Neuronal stem cell (in vitro differentiated cells): ENCODE measurements around the gene MAPT.
A peak's percentile ranks its signal among the peaks of the same experiment; 100 is the strongest.

Experiments
- DNase-seq: peaks from one replicate; pipeline ENCODE4 v3.0.0-alpha.2; 2013; ENCODE audit warnings: low spot score
- H2AFZ ChIP-seq: one replicate; pipeline ENCODE4 v1.6.1; 2013; ENCODE audit warnings: mild to moderate bottlenecking, low read length, inconsistent platforms
- H2AK5ac ChIP-seq: 2 replicates; pipeline ENCODE4 v1.6.1; 2013; ENCODE audit warnings: low read depth, mild to moderate bottlenecking, inconsistent platforms, low read length, moderate library complexity, mixed read lengths
- H2BK120ac ChIP-seq: 2 replicates; pipeline ENCODE4 v1.6.1; 2013; ENCODE audit warnings: low read depth, mild to moderate bottlenecking, inconsistent platforms, low read length, moderate library complexity, mixed read lengths
- H2BK12ac ChIP-seq: one replicate; pipeline ENCODE4 v1.6.1; 2013; ENCODE audit warnings: low read length, inconsistent platforms
- H2BK15ac ChIP-seq: 2 replicates; pipeline ENCODE4 v1.6.1; 2013; ENCODE audit warnings: mild to moderate bottlenecking, low read length, inconsistent platforms, mixed read lengths
- H2BK5ac ChIP-seq: one replicate; pipeline ENCODE4 v1.6.1; 2013; ENCODE audit warnings: inconsistent platforms, mild to moderate bottlenecking, low read length, moderate library complexity
- H3K14ac ChIP-seq: one replicate; pipeline ENCODE4 v1.6.1; 2013; ENCODE audit warnings: low read length, inconsistent platforms
- H3K18ac ChIP-seq: 2 replicates; pipeline ENCODE4 v1.6.1; 2013; ENCODE audit warnings: low read length, inconsistent platforms
- H3K23ac ChIP-seq: 2 replicates; pipeline ENCODE4 v1.6.1; 2013; ENCODE audit warnings: low read depth, mild to moderate bottlenecking, mixed read lengths, low read length, inconsistent platforms; ENCODE audit not compliant: poor library complexity
- H3K27ac ChIP-seq: replicated peaks from 3 replicates; pipeline ENCODE4 v1.5.1; 2013; ENCODE audit warnings: low read length, inconsistent platforms
- H3K27me3 ChIP-seq, 3 experiments: 2 replicates each; pipeline ENCODE4 v1.6.1; 2013; ENCODE audit warnings: low read length in 3 of 3, mild to moderate bottlenecking in 2 of 3, inconsistent platforms in 1 of 3, low read depth in 1 of 3, mixed read lengths in 1 of 3, moderate library complexity in 1 of 3; ENCODE audit not compliant: control insufficient read depth in 3 of 3, insufficient read depth in 3 of 3
- H3K36me3 ChIP-seq, 2 donors: replicated peaks in 1 of 2; 2 replicates each; pipeline ENCODE4 v1.6.1; 2013; ENCODE audit warnings: low read length in 2 of 2; ENCODE audit not compliant: control insufficient read depth in 2 of 2, insufficient read depth in 2 of 2
- H3K4ac ChIP-seq: 2 replicates; pipeline ENCODE4 v1.6.1; 2013; ENCODE audit warnings: inconsistent platforms, mild to moderate bottlenecking, low read length, moderate library complexity
- H3K4me1 ChIP-seq, 2 donors: 1 replicate in 1 of 2; 2 replicates in 1 of 2; pipeline ENCODE4 v1.6.1; 2013; ENCODE audit warnings: low read length in 2 of 2, low read depth in 1 of 2; ENCODE audit not compliant: control insufficient read depth in 2 of 2, insufficient read depth in 1 of 2
- H3K4me2 ChIP-seq: one replicate; pipeline ENCODE4 v1.6.1; 2013; ENCODE audit warnings: mild to moderate bottlenecking, low read length, inconsistent platforms; ENCODE audit not compliant: insufficient read depth, poor library complexity, severe bottlenecking
- H3K4me3 ChIP-seq, 2 donors: 2 replicates each; pipeline ENCODE4 v1.5.1; 2013; ENCODE audit warnings: low read length in 2 of 2, mild to moderate bottlenecking in 2 of 2, inconsistent platforms in 1 of 2, moderate library complexity in 1 of 2
- H3K79me1 ChIP-seq: one replicate; pipeline ENCODE4 v1.6.1; 2013; ENCODE audit warnings: low read depth, mild to moderate bottlenecking, inconsistent platforms, low read length, moderate library complexity
- H3K9ac ChIP-seq: one replicate; pipeline ENCODE4 v1.6.1; 2013; ENCODE audit warnings: mild to moderate bottlenecking, low read depth, low read length, inconsistent platforms; ENCODE audit not compliant: poor library complexity
- H3K9me3 ChIP-seq, 2 donors: replicated peaks in 1 of 2; 2 replicates each; pipeline versions ENCODE3 to v1.6.1; 2013; ENCODE audit warnings: low read length in 2 of 2, mild to moderate bottlenecking in 2 of 2, inconsistent platforms in 1 of 2, low read depth in 1 of 2, mixed read lengths in 1 of 2, moderate library complexity in 1 of 2; ENCODE audit not compliant: control insufficient read depth in 2 of 2, insufficient read depth in 1 of 2
- H4K8ac ChIP-seq: one replicate; pipeline ENCODE4 v1.6.1; 2013; ENCODE audit warnings: low read depth, mild to moderate bottlenecking, inconsistent platforms, low read length, moderate library complexity
- H4K91ac ChIP-seq: one replicate; pipeline ENCODE4 v1.6.1; 2013; ENCODE audit warnings: low read length, low read depth, mild to moderate bottlenecking, inconsistent platforms; ENCODE audit not compliant: poor library complexity
- WGBS, 2 donors: extraction: QIAGEN DNeasy Blood & Tissue Kit; methylation state at CpG; one replicate each; pipeline ENCODE4 v1.1.7; 2013; ENCODE audit warnings: missing lambda C conversion rate in 2 of 2, mixed read lengths in 1 of 2; ENCODE audit not compliant: insufficient read length in 2 of 2, insufficient replicate concordance in 1 of 2; ENCODE audit errors: extremely low coverage in 2 of 2; 5-methylcytosine and 5-hydroxymethylcytosine counted together

MAPT gene

DNA sequence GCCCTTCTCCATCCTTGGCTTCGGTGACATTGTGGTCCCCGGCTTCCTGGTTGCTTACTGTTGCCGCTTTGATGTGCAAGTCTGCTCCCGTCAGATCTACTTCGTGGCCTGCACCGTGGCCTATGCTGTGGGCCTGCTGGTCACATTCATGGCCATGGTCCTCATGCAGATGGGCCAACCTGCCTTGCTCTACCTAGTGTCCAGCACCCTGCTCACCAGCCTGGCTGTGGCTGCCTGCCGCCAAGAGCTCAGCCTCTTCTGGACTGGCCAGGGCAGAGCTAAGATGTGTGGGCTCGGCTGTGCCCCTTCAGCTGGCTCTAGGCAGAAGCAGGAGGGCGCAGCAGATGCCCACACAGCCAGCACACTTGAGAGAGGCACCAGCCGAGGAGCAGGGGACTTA lies 48.1 kb upstream of the MAPT start:
- Histone ChIP-seq H2BK5ac (no peak overlapping the region), H2BK12ac (no peak overlapping the region), H3K36me3 (no peaks in the 10 kb centered on the region), H3K4me1 (no peaks in the 10 kb centered on the region), H2BK120ac (peak overlapping the region; percentile 62), H3K18ac (peak overlapping the region; percentile 74), H3K9me3 (no peaks in the 10 kb centered on the region), H3K4me2 (no peak overlapping the region), H2AFZ (no peak overlapping the region), H3K27ac (no peak overlapping the region), H2BK15ac (no peak overlapping the region), H2AK5ac (no peak overlapping the region), H3K4me3 (no peak overlapping the region), H3K23ac (peak overlapping the region; percentile 82), H3K79me1 (no peaks in the 10 kb centered on the region), H4K91ac (no peak overlapping the region), H3K4ac (no peak overlapping the region), H3K14ac (no peak overlapping the region), H4K8ac (no peak overlapping the region), H3K9ac (no peak overlapping the region), H3K27me3 (peaks cover 0 to 4% (median 0%) of the 10 kb centered on the region in 3 experiments)
- no CpG with 5 or more reads among the region's 10 CpGs for WGBS, 2 donors
- DNase-seq, result no peak

DNA sequence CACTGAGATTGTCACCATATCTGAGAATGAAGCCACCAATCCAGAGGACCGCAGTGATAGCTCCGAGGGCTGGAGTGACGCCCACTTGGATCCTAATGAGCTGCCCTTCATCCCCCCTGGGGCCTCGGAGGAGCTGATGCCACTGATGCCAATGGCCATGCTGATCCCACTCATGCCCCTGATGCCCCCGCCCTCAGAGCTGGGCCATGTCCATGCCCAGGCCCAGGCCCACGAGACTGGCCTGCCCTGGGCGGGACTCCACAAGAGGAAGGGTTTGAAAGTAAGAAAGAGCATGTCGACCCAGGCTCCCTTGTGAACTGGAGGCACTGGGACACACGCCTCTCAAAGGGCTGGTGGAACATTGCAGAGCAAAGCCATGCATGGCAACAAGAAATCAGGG lies 47.7 kb upstream of the MAPT start:
- H3K18ac ChIP-seq, result no peak overlapping the region
- no peaks in the 10 kb centered on the region for H3K9me3 ChIP-seq
- no peak overlapping the region for H3K4ac ChIP-seq
- no peak overlapping the region for H3K9ac ChIP-seq
- no peak overlapping the region for H2BK15ac ChIP-seq
- no peaks in the 10 kb centered on the region for H3K36me3 ChIP-seq
- no peak overlapping the region for H2AK5ac ChIP-seq
- H4K8ac ChIP-seq, result no peak overlapping the region
- no peaks in the 10 kb centered on the region for H3K79me1 ChIP-seq
- H2AFZ ChIP-seq, result no peak overlapping the region
- WGBS, 2 donors, result no CpG with 5 or more reads among the region's 9 CpGs
- no peaks in the 10 kb centered on the region for H3K4me1 ChIP-seq
- peak overlapping the region; percentile 6 for H3K23ac ChIP-seq
- no peak overlapping the region for H2BK5ac ChIP-seq
- no peak for DNase-seq
- no peak overlapping the region for H3K4me3 ChIP-seq
- H3K4me2 ChIP-seq, result no peak overlapping the region
- no peak overlapping the region for H4K91ac ChIP-seq
- no peak overlapping the region for H3K27ac ChIP-seq
- peaks cover 0 to under 1% (median 0%) of the 10 kb centered on the region in 3 experiments for H3K27me3 ChIP-seq
- H2BK120ac ChIP-seq, result no peak overlapping the region
- H3K14ac ChIP-seq, result no peak overlapping the region
- H2BK12ac ChIP-seq, result no peak overlapping the region

DNA sequence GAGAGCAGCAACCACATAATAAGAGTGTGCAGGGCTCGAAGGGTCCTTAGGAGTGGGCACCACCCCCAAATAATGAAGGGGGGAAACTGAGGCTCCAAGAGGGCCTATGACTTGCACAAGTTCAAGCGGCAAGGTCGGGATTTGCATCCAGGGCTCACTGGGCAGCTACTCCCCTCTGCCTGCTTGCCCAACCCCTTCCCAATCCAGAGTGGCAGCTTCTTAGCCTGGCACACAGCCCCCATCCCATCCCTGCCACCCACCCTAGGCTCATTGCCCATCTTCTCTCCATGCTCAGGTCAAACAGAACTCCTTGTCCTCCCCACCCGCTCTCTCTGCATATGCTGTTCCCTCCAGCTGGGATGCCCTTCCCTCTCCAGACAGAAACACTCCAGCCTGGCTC lies 47.3 kb upstream of the MAPT start:
- H2BK120ac ChIP-seq, result no peak overlapping the region
- H3K27ac ChIP-seq, result no peak overlapping the region
- H3K18ac ChIP-seq, result no peak overlapping the region
- no peaks in the 10 kb centered on the region for H3K79me1 ChIP-seq
- no peak overlapping the region for H2AK5ac ChIP-seq
- H3K9ac ChIP-seq, result no peak overlapping the region
- no peaks in the 10 kb centered on the region for H3K36me3 ChIP-seq
- H2BK5ac ChIP-seq, result no peak overlapping the region
- H3K4me3 ChIP-seq, result no peak overlapping the region
- H3K27me3 ChIP-seq, result no peaks in the 10 kb centered on the region
- H3K23ac ChIP-seq, result no peak overlapping the region
- no peaks in the 10 kb centered on the region for H3K4me1 ChIP-seq
- no peak overlapping the region for H2AFZ ChIP-seq
- H3K9me3 ChIP-seq, result no peaks in the 10 kb centered on the region
- no peak overlapping the region for H2BK15ac ChIP-seq
- no peak overlapping the region for H4K91ac ChIP-seq
- H4K8ac ChIP-seq, result no peak overlapping the region
- DNase-seq, result no peak
- WGBS, 2 donors, result no CpG with 5 or more reads among the region's 4 CpGs
- no peak overlapping the region for H3K14ac ChIP-seq
- no peak overlapping the region for H2BK12ac ChIP-seq
- H3K4ac ChIP-seq, result no peak overlapping the region
- H3K4me2 ChIP-seq, result no peak overlapping the region

DNA sequence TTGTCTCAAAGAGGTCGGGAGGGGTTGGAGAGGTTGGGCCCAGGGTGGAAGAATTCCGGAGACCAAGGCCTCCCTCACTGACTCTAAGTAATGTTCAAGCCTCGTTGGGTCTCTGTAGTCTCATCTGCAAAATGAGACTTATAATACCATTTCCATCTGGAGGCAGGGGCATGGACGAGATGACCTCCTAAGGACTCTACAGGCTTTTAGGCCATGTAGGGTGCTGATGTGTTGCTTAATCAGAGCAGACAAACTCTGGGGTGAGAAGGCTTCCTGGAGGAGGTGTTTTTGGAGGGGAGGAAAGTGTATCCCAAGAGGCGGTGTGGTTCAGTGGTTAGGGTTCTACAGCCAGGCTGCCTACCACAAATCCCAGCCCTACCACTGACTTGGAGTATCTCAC lies 46.6 kb upstream of the MAPT start:
- H4K8ac ChIP-seq, result no peak overlapping the region
- H3K4me1 ChIP-seq, result no peaks in the 10 kb centered on the region
- H4K91ac ChIP-seq, result no peak overlapping the region
- H3K4me2 ChIP-seq, result no peak overlapping the region
- no peak overlapping the region for H2BK12ac ChIP-seq
- no peak overlapping the region for H2BK120ac ChIP-seq
- no CpG with 5 or more reads among the region's 5 CpGs for WGBS, 2 donors
- peaks cover 0 to 5% (median 0%) of the 10 kb centered on the region in 3 experiments for H3K27me3 ChIP-seq
- H3K27ac ChIP-seq, result no peak overlapping the region
- H3K9ac ChIP-seq, result no peak overlapping the region
- no peak overlapping the region for H2AK5ac ChIP-seq
- no peak overlapping the region for H3K18ac ChIP-seq
- H3K14ac ChIP-seq, result no peak overlapping the region
- H3K23ac ChIP-seq, result no peak overlapping the region
- H2BK5ac ChIP-seq, result no peak overlapping the region
- no peak overlapping the region for H2BK15ac ChIP-seq
- no peaks in the 10 kb centered on the region for H3K36me3 ChIP-seq
- no peak for DNase-seq
- no peaks in the 10 kb centered on the region for H3K9me3 ChIP-seq
- no peak overlapping the region for H3K4ac ChIP-seq
- no peak overlapping the region for H3K4me3 ChIP-seq
- no peaks in the 10 kb centered on the region for H3K79me1 ChIP-seq
- H2AFZ ChIP-seq, result no peak overlapping the region
